Hematopoietic multipotent progenitor cell (in vitro differentiated cells): ENCODE results near the gene ARHGAP26. TPM values are rescaled to one million over a fixed set of nuclear protein-coding genes. Genes with fewer than 3 reads are reported as not detected.

Experiments used
- DNase-seq, 3 donors: peaks; one replicate each; pipeline ENCODE4 v3.0.0-alpha.2; 2011 to 2015; ENCODE audit warnings: low read depth in 2 of 3, low spot score in 2 of 3
- total RNA-seq: library from RNA; depleted of rRNA; stranded (reverse); fragments of >200 nt; gene quantifications from one replicate; pipeline ENCODE4 v1.2.3, GENCODE V29; 2012

ARHGAP26 gene
- total RNA-seq, 1 donor: 14.5 TPM

- DNase-seq: no peak
Measured at GRCh38 chr5:142894749-142895148, 124.6 kb downstream of the ARHGAP26 start.

DNA sequence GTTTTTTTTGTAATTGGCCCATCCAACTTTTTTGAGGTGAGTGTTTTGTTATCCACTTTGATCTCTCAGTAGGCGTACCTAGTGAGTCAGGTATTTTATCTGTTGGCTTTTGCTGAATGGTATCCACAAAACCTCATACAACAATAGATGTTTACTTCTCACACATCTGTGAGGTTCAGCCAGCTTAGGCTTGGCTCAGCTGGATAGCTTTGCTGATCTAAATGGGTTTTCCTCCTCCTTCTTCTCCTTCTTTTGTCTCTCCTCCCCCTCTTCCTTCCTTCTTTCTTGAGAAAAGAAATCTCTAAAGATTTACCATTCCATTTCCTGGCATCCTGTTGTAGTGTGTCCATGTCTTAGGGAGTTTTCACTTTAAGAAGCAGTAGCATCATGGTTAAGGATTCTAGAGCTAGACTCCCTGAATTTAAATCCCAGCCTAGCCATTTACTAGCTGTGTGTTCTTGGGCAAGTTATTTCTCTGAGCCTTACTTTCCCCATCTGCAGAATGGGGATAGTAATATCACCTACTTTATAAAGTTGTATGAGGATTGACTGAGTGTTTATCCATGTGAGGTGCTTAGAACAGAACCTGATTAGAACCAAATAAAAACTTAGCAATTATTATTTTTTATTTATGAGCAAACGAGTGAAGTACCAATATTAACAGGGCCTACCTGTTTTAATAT, 126.3 kb downstream of the ARHGAP26 start:
- DNase-seq: no peak

DNA sequence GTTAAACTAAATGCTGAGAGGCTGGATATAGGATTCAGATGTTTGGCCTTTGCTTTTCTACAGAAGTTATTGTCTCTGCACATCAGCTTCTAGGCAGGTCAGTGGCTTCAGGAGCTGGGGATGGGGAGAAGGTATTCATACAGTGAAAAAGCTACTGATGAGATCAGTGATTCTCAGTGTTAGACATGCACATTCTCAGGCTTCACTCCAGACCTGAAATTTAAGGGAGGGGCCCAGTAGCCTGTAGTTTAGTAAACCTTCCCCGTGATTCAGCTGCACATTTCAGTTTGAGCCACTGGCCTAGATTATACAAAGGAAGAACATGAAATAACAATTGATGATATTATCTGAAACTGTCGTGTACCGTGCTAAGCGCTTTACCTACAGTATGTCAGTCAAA, 127.2 kb downstream of the ARHGAP26 start:
- no peak for DNase-seq

DNA sequence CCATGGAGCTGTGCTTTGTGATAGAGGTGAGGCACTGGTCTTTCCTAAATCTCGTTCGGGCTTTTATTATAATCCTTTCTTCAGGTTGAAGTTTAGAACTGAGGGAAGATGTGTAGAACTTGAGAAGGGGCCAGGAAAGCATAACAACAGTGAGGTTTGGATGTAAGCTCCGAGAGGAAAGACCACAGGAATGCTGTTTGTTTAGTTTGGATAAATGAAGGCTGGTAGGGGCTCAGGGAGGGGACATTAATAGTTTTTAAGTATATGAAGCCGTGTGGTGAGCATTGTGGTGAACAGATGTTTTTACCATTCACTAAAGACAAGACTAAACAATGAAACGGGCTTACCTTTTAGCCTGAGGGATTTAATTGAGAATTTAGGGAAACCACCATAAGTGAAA, 130.8 kb downstream of the ARHGAP26 start:
- no peak for DNase-seq

DNA sequence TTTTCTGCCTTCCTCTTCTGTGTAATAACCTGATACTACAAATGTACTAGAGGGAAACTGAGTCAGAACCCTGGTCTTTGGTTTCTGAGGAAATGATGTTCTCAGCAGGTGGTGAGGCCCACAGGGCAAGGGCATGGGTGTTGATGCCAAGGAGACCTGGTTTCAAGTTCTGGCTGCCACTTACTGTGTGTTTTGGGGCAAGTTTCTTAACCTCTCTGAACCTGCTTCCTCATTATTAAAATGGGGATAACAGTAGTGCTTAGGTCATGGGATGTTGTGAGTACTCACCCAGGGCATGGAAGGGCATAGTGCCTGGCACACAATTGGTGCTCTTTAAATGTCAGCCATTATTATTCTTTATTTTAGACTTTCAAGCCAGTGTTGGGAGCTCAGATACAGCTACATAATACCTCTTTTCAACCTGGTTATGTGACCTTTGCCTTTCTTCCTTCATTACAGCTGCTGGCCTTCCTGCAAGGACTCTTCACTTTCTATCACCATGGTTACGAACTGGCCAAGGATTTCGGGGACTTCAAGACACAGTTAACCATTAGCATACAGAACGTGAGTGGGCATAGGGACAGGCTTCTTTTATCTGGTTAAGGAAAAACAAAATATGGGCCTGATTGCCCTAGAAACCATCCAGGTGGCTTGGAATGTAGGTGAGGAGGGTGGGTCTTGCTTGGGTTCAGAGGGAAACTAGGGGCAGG, 131.5 kb downstream of the ARHGAP26 start:
- no peak for DNase-seq

DNA sequence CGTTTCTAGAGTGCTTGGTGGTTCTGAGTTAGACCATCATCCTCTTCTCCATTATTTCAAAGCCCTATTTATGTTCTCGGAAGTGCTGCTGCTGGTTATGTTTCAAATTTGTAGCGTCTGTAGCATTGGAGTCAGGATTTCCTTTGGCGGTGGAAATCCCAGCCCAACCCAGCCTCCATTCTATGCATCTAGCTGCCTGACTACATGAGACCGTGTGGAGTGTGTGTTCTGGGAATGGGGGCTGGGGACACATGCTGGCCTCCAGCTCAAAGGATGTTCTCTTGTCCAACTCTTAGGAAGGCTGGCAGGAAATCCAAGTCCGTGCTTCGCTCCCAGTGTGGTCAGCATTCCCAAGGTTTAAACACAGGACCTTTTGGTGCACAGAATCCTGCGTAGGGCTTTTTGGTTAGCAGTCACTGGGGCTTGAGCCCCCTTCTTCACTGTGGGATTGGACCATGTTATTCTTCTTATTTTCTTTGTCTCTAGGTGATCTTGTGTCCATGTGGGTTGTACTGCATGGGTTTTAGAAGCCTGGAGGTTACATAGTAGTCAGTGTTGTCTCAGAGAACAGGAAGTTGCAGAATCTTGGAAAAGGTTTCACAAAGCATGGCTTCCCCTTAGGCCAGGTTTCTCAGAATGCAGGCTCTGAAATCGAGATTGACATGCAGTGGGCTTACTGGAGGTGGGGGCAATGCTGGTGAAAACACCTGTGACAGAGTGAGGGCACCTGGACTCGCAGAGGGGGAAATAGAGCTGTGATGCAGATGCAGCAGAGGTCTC, 132.2 kb downstream of the ARHGAP26 start:
- DNase-seq: no peak

DNA sequence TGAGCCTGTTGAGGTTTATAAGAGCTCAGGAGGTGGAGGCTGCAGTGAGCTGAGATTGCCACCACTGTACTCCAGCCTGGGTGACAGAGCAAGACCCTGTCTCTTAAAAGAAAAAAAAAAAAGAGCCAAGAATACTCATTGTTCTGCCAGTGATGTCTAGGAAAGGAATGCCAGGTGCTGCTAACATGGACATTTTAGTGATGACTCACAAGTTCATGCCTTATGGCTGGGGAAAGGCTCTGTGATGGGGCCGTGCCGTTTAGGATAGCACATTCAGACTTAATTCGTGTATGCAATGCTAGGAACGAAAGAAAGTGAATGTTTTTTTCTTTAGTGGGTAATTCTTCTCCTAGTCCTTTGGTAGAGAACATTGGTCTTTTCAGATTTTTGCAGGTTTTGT, 134.2 kb downstream of the ARHGAP26 start:
- no peak for DNase-seq

GRCh38 chr5:142905348-142905747, 135.2 kb downstream of the ARHGAP26 start:
- no peak for DNase-seq

DNA sequence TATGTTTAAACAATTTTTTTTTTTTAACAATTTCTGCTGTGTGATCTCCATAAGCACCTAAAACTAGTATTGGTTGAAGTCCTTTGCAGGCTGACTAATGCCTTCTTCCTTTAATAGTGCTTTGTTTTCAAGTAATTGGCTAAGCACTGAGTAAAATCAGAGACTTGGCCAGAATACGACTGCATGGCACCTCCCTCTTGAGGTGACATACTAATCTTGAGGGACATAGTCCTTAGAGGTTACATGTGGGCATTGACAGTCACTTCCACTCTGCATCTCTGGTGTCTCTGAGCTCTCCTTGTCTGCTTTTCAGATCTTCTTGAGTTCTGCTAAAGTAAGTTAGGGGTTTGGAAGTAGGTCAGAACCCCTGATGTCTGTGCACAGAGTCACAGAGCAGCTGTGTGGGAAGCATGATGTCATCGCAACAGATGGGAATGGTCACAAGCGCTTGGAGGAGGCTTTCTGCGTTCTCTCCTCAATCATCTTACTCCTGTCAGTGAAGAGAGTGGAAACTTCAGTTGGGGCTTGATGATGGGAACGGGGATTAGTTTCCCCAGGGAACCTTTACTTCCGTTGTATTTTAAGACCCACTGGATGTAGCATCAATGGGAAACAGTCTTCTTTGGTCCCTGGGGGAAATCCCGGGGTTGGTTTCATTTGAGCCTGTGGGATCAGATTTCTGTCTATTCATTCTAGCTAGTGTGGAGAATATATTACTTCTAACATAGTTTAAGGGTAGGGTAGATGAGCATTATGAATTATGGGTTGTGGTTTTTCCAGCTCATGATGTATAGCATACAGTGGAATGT, 136.9 kb downstream of the ARHGAP26 start:
- no peak for DNase-seq

- DNase-seq: no peak
Measured at GRCh38 chr5:142908659-142909058, 138.5 kb downstream of the ARHGAP26 start.

GRCh38 chr5:142910128-142910527, 140.0 kb downstream of the ARHGAP26 start:
- no peak for DNase-seq

- no peak for DNase-seq
Measured at GRCh38 chr5:142911170-142911569, 141.0 kb downstream of the ARHGAP26 start.

- no peak for DNase-seq
Measured at GRCh38 chr5:142911775-142912174, 141.6 kb downstream of the ARHGAP26 start.

DNA sequence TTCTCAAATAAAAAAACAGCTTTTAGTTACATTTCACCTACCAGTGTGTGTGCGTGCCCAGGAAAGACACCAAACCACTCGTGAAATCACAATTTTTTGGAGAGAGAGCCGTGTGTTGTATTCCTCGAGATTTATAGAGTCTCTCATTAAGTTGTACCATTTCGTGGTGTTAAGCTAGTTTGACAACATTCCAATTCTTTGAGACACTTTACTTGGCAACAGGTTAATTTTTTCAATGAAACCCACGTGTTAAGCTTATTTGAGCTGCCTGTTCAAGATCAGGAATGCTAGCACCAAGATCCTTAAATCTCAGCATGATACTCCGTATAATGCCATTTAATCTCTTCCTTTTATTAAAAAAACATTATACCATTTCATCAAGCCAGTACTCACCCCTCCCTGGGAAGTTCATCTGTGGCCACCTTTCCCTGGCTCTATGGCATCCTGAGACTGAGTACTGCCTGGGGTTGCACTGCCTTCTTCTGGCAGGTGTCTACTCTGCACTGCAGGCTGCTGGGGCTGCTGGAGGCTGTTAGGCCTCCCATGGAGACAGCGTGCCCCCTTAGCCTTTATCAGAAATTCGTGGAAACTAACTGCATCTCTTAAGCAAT, 143.7 kb downstream of the ARHGAP26 start:
- no peak for DNase-seq

DNA sequence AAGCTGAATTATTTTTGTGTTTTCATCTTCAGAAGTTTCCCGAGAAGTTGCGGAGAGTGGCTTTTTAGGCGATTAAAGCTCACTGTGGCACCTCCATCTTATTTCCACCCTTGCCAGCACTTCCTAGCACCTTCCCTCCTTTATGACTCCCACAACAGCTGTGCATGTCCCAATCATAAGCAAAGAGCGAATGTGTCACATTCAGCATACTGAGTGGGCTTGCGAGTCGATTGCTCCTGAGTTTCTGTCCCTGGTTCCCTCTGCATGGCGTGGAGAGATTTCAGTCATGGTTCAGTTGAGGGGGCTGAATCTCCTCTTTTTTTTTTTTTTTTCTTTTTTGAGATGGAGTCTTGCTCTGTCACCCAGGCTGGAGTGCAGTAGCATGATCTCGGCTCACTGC, 144.9 kb downstream of the ARHGAP26 start:
- DNase-seq: no peak

DNA sequence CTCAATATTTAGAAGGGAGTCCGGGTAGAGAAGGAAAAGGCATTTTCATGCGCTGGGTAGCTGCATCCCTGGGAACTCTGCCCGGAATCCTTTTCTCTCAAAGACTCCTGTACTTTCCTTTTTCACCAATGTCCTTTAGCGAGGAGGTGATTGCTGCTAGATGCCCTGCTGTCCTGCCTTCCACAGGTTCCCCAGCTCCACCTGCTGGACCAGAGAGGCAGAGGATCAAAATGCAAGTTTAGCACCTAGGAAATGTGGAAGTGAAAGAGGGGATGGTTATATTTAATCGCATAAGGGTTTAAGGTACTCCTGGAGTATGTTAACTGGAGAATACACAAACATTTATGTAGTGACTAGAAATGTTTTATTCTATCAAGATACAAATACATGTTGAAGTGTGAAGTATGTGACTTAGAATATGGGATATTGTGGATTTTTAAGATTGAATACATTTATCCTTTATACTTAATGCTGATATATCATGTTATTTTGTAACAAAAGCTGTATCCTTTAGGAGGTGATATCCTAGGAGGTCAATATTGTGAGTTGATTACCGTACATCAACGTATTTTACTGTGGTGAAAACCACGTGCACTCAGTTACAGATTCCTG, 145.7 kb downstream of the ARHGAP26 start:
- peak in 1 of 3 donors; percentile 47 for DNase-seq

- DNase-seq: no peak
Measured at GRCh38 chr5:142918959-142919635, 148.9 kb downstream of the ARHGAP26 start.

- DNase-seq: no peak
Measured at GRCh38 chr5:142920849-142921612, 150.9 kb downstream of the ARHGAP26 start.
